NCI-H128 (cell line): ENCODE data around the gene ZBTB46.
"Not testable (repeated sequence)": the region's sequence is repeated elsewhere in the genome, so short reads cannot be mapped to it uniquely, and the experiment has no call there.

Source experiments
- DNase-seq: peaks from one replicate; lab custom pipeline; 2025; ENCODE audit not compliant: unreplicated experiment; lab: John Stamatoyannopoulos, UW

Gene ZBTB46

GRCh38 chr20:63859166-63859699 is 28.2 kb upstream of the ZBTB46 start:
- no peak for DNase-seq

DNA sequence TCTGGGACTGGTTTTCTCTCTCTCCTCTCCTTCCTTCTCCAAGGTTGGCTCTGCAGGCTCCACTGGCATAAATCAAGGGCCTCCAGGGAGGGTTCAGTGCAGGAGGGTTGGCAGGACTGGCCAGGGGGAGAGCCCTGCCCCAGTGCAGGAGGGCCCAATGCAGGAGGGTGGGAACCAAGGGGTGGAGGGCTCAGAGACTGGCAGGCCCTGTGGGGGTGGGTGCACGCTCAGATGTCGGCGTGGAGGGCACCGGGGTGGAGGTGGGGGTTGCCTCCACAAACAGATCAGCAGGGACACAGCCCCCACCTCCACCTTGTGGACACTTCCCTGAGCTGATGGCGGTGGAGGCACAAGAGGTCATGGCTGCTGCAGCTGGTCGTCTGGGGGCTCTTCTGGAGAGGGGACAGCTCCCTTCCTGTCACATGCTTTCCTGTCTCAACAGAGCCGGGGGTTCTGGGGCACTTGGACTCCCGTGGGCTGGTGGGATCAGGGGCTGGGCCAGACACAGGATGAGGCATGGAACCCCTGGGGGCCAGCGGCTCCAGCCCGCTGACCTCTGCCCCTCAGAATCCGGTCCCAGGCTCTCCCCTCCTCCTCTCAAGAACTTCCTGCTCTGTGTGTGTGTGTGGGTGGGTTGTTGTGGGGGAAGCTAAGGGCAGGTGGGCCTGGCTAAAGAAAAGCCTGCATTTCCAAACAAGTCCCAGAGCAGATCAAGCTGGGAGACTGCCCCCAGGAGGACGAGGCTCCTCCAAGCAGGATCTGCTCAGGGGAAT is 27.5 kb upstream of the ZBTB46 start:
- no peak for DNase-seq

GRCh38 chr20:63857764-63858392 is 26.8 kb upstream of the ZBTB46 start:
- DNase-seq, result no peak

DNA sequence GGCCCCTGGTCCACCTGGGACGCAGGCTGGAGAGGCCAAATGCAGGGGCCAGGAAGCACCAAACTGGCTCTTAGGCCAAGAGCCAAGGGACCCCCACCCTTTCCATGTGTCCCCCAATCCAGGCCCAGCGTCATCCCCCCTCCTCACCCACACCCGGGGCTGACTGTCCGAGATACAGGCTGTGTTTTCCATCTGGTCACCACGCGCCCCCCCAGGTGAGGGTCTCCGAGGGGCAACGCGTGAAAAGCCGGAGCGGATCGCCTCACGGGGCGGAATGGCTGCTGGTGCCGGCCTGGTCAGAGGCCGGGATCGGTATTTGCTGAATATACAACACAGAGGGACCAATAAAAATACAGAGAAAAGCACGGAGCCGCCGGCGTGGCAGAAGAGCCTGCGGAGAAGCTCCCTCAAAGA is 25.0 kb upstream of the ZBTB46 start:
- no peak for DNase-seq

- DNase-seq, result no peak
Measured at GRCh38 chr20:63855363-63856097, 24.5 kb upstream of the ZBTB46 start.

DNA sequence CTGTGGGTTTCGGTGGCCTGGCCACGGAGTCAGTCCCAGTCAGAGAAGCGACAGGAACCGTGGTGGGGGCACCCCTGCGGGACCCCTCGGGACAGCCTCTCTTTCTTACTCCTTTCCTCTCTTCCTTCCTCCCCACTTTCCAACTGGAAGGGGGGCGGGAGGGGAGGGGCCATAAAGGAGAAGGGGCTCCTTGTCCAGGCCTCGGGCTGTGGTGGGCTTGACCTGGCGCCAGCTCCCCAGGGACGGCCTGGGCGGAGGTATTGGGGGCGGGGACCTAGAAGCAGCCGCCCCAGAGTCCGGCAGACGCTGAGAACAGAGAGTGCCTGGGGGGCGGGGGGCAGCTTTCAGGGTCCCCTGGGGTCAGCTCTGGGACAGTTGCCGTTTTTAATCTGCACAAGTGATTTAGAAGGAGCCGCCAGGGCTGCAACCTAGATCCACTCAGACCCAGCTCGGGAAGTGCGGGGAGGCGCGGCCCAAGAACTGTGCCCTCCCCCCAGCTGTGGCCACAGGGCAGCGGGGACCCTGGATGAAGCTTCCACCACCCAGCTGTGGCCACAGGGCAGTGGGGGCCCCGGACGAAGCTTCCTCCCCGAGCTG is 23.8 kb upstream of the ZBTB46 start:
- no peak for DNase-seq

DNA sequence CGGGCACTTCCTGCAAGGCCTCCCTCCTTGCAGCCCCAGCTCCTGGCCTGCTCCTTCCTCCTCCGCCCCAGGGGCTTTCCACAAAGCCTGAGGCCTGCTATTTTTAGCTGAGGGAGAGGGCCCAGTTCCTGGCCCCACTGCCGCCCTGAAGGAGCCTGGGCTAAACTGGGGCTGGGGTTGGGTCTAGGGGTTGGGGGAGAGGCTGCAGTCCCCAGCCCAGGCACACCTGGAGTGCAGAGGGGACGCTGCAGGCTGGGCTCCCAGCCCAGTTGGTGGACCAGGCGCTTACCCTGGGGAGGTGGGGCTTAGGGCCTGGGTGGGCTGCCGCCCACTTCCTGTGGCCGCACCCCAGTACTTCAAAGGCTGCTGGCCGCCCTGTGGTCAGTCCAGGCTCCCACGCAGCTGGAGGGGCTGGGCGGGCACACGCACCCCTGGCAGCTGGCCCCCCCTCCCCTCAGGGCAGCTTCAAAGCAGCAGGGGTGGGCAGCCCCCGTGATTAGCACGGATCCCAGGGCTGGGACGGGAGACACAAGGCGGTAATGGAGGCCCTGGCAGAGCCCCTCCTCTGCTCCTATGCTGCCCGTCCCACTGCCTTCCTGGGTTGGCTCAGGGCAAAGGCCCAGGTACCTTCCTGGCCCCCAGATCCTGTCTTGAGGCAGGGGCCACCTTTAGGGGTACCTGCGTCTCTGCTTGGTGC is 23.2 kb upstream of the ZBTB46 start:
- DNase-seq, result no peak

- DNase-seq, result not testable (repeated sequence)
Measured at GRCh38 chr20:63853733-63854068, 22.6 kb upstream of the ZBTB46 start.

GRCh38 chr20:63851548-63851943 is 20.5 kb upstream of the ZBTB46 start:
- not testable (repeated sequence) for DNase-seq

GRCh38 chr20:63850689-63851547 is 19.9 kb upstream of the ZBTB46 start:
- DNase-seq, result no peak

- DNase-seq, result no peak
Measured at GRCh38 chr20:63848003-63848911, 17.2 kb upstream of the ZBTB46 start.

- DNase-seq, result no peak
Measured at GRCh38 chr20:63847237-63848002, 16.4 kb upstream of the ZBTB46 start.

- DNase-seq, result no peak
Measured at GRCh38 chr20:63846888-63847236, 15.8 kb upstream of the ZBTB46 start.

GRCh38 chr20:63846128-63846771 is 15.2 kb upstream of the ZBTB46 start:
- DNase-seq, result no peak

DNA sequence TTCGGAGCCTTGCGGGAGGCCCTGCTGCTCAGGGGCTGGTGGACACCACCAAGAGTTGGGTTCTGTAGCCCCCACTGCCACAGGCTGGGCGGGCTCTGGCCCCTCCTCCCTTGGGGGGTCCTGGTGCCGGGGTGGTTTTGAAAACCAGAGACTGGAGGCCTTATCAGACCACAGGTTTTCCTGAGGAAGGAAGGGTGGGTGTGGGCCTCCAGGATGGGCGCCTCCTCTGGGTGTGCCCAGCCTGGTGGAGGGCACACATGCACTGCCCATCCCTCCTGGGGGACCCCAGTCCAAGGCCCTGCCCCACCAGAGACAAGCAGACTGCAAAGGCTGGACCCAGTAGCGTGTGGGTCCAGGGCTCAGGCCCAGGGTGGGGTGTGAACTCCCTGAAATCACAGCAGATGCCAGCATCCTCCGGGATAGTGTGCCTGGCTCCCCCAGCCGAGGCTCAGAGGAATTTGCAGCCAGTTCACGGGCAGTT is 13.5 kb upstream of the ZBTB46 start:
- DNase-seq, result no peak

DNA sequence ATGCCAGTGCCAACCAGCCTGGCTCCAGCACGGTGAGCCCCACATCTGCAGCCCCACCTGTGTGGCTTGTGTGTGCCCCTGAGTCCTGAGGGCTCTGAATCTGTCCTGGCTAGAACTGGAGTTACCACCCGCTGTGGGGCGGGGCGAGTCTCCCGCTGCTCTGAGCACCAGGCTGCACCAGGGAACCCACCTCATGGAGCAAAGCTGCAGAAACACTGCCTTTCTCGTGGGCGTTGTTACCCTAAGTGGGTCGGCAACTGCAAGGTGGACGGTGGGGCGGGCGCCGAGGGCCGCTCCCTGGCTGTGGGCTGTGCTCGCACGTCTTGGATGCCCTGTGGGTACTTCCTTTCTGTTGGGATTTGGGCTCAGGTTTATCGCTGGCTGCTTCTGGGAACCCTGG is 12.7 kb upstream of the ZBTB46 start:
- no peak for DNase-seq

- no peak for DNase-seq
Measured at GRCh38 chr20:63843222-63843621, 12.2 kb upstream of the ZBTB46 start.

GRCh38 chr20:63842258-63842657 is 11.2 kb upstream of the ZBTB46 start:
- no peak for DNase-seq
